Astrocyte (in vitro differentiated cells and primary cell): ENCODE results near the gene NET1. TPM values are rescaled to one million over a fixed set of nuclear protein-coding genes. Genes with fewer than 3 reads are reported as not detected.
"Not testable (repeated sequence)": the region's sequence is repeated elsewhere in the genome, so short reads cannot be mapped to it uniquely, and the experiment has no call there.

Experiments used
- DNase-seq: peaks from one replicate; pipeline ENCODE4 v3.0.0-alpha.2; 2010; ENCODE audit warnings: low read depth
- FAIRE-seq: peaks from 2 replicates; lab custom pipeline; 2011; peaks lifted over from hg19 to GRCh38; lab: Jason Lieb, UNC
- H2AFZ ChIP-seq: 2 replicates; pipeline ENCODE4 v1.6.0; 2012; ENCODE audit warnings: low read depth, low read length, inconsistent platforms
- H3K27ac ChIP-seq: 2 replicates; pipeline ENCODE4 v1.5.1; 2011; ENCODE audit warnings: low read depth, low read length, inconsistent platforms
- H3K27me3 ChIP-seq: 2 replicates; pipeline ENCODE4 v1.6.0; 2011; ENCODE audit warnings: low read length, inconsistent platforms; ENCODE audit not compliant: insufficient read depth
- H3K36me3 ChIP-seq: 2 replicates; pipeline ENCODE4 v1.5.1; 2011; ENCODE audit warnings: low read length, inconsistent platforms; ENCODE audit not compliant: insufficient read depth
- H3K4me1 ChIP-seq: 2 replicates; pipeline ENCODE4 v1.5.1; 2011; ENCODE audit warnings: low read length, inconsistent platforms; ENCODE audit not compliant: insufficient read depth
- H3K4me2 ChIP-seq: 2 replicates; pipeline ENCODE4 v1.6.0; 2012; ENCODE audit warnings: low read length, inconsistent platforms
- H3K4me3 ChIP-seq: 2 replicates; pipeline ENCODE4 v1.5.1; 2011; ENCODE audit warnings: low read depth, mild to moderate bottlenecking, low read length, inconsistent platforms; ENCODE audit not compliant: insufficient read depth
- H3K79me2 ChIP-seq: 2 replicates; pipeline ENCODE4 v1.6.0; 2012; ENCODE audit warnings: mild to moderate bottlenecking, low read length, inconsistent platforms; ENCODE audit not compliant: insufficient read depth
- H3K9ac ChIP-seq: 2 replicates; pipeline ENCODE4 v1.6.0; 2012; ENCODE audit warnings: mild to moderate bottlenecking, low read length, inconsistent platforms
- H3K9me3 ChIP-seq: 2 replicates; pipeline ENCODE4 v1.5.1; 2012; ENCODE audit warnings: low read depth, mild to moderate bottlenecking, low read length, inconsistent platforms; ENCODE audit not compliant: insufficient read depth
- H4K20me1 ChIP-seq: 2 replicates; pipeline ENCODE4 v1.6.0; 2012; ENCODE audit warnings: low read length, inconsistent platforms; ENCODE audit not compliant: insufficient read depth
- H3K27ac Mint-ChIP-seq: one replicate; pipeline ENCODE4 v1.8.0; 2021; ENCODE audit warnings: mild to moderate bottlenecking, mixed read lengths; ENCODE audit not compliant: unreplicated experiment
- H3K27me3 Mint-ChIP-seq: one replicate; pipeline ENCODE4 v1.8.0; 2021; ENCODE audit warnings: low read depth, mixed read lengths; ENCODE audit not compliant: unreplicated experiment
- H3K36me3 Mint-ChIP-seq: one replicate; pipeline ENCODE4 v1.8.0; 2021; ENCODE audit warnings: low read depth, mixed read lengths; ENCODE audit not compliant: unreplicated experiment
- H3K4me1 Mint-ChIP-seq: one replicate; pipeline ENCODE4 v1.8.0; 2021; ENCODE audit warnings: low read depth, mixed read lengths; ENCODE audit not compliant: unreplicated experiment
- H3K4me3 Mint-ChIP-seq: one replicate; pipeline ENCODE4 v1.8.0; 2021; ENCODE audit warnings: mild to moderate bottlenecking, moderate library complexity, mixed read lengths; ENCODE audit not compliant: unreplicated experiment
- H3K9me3 Mint-ChIP-seq: one replicate; pipeline ENCODE4 v1.8.0; 2021; ENCODE audit warnings: mild to moderate bottlenecking, mixed read lengths; ENCODE audit not compliant: unreplicated experiment
- CTCF ChIP-seq: IDR thresholded peaks from 2 replicates; pipeline ENCODE4 v1.5.1; 2011; ENCODE audit warnings: low read depth, mild to moderate bottlenecking, inconsistent platforms, low read length, moderate library complexity; ENCODE audit not compliant: insufficient read depth
- EZH2 ChIP-seq: IDR thresholded peaks from 2 replicates; pipeline ENCODE4 v1.6.1; 2012; ENCODE audit warnings: mild to moderate bottlenecking, low read length, inconsistent platforms; ENCODE audit not compliant: insufficient read depth
- total RNA-seq: library from RNA; stranded (reverse); gene quantifications from 2 replicates; pipeline ENCODE4 v1.2.1, GENCODE V29; 2021

Gene NET1
- total RNA-seq, 1 donor from 2014 or later = 43.5 TPM

- not testable (repeated sequence) for DNase-seq, H3K4me1 ChIP-seq, H3K27ac ChIP-seq, H3K79me2 ChIP-seq, H3K4me2 ChIP-seq, H3K9me3 Mint-ChIP-seq, FAIRE-seq, H3K9ac ChIP-seq, H3K36me3 Mint-ChIP-seq, H3K27me3 ChIP-seq, H3K4me1 Mint-ChIP-seq, H3K36me3 ChIP-seq, H3K4me3 ChIP-seq, H4K20me1 ChIP-seq, H3K4me3 Mint-ChIP-seq, H2AFZ ChIP-seq, H3K9me3 ChIP-seq, H3K27ac Mint-ChIP-seq
- H3K27me3 Mint-ChIP-seq = peaks cover 13% of the 10 kb centered on the region
These were observed 63.8 kb downstream of the NET1 start for GRCh38 chr10:5475974-5476807.

GRCh38 chr10:5476918-5477525 is 64.7 kb downstream of the NET1 start:
- H3K9me3 ChIP-seq = no peaks in the 10 kb centered on the region
- DNase-seq = no peak
- no peaks in the 10 kb centered on the region for H3K79me2 ChIP-seq
- peaks cover 2% of the 10 kb centered on the region for H3K36me3 Mint-ChIP-seq
- H3K4me3 Mint-ChIP-seq = no peak overlapping the region
- H3K9ac ChIP-seq = no peak overlapping the region
- no peaks in the 10 kb centered on the region for H3K27me3 ChIP-seq
- H2AFZ ChIP-seq = no peak overlapping the region
- H3K4me1 ChIP-seq = no peaks in the 10 kb centered on the region
- no peak overlapping the region for H3K4me3 ChIP-seq
- peaks cover 3% of the 10 kb centered on the region for H3K4me1 Mint-ChIP-seq
- FAIRE-seq = no peak
- no peaks in the 10 kb centered on the region for H3K36me3 ChIP-seq
- H3K4me2 ChIP-seq = no peak overlapping the region
- no peaks in the 10 kb centered on the region for H4K20me1 ChIP-seq
- H3K27ac ChIP-seq = no peak overlapping the region
- no peak for TF ChIP-seq CTCF
- peaks cover 21% of the 10 kb centered on the region for H3K27me3 Mint-ChIP-seq
- peaks cover 5% of the 10 kb centered on the region for H3K9me3 Mint-ChIP-seq
- no peak overlapping the region for H3K27ac Mint-ChIP-seq

GRCh38 chr10:5477948-5478693 is 65.8 kb downstream of the NET1 start:
- Mint-ChIP-seq H3K27me3 (peaks cover 25% of the 10 kb centered on the region), H3K4me1 (peaks cover 3% of the 10 kb centered on the region), H3K9me3 (peaks cover 1% of the 10 kb centered on the region), H3K36me3 (peaks cover 2% of the 10 kb centered on the region), H3K4me3 (no peak overlapping the region), H3K27ac (no peak overlapping the region)
- Histone ChIP-seq H3K27me3 (no peaks in the 10 kb centered on the region), H4K20me1 (no peaks in the 10 kb centered on the region), H3K9me3 (no peaks in the 10 kb centered on the region), H3K4me1 (no peaks in the 10 kb centered on the region), H2AFZ (no peak overlapping the region), H3K36me3 (no peaks in the 10 kb centered on the region), H3K27ac (no peak overlapping the region), H3K4me3 (no peak overlapping the region), H3K79me2 (no peaks in the 10 kb centered on the region), H3K9ac (no peak overlapping the region), H3K4me2 (no peak overlapping the region)
- no peak for DNase-seq
- no peak for FAIRE-seq
- TF ChIP-seq CTCF = no peak
- no peak for TF ChIP-seq EZH2
